ENCODE results near the gene PPP5C.
"Not testable (repeated sequence)": the region's sequence is repeated elsewhere in the genome, so short reads cannot be mapped to it uniquely, and the experiment has no call there.

Gene PPP5C

GRCh38 chr19:46411088-46411924 is 64.4 kb downstream of the PPP5C start:
- H3K4me3 ChIP-seq (ENCODE audit: low read depth, low read length), result no peak overlapping the region
- TF ChIP-seq CTCF (IDR thresholded peaks at IDR 0.05; ENCODE audit: borderline replicate concordance, insufficient read depth, low read depth, low read length), result no peak

- no peak for TF ChIP-seq CTCF (IDR thresholded peaks at IDR 0.05; ENCODE audit: borderline replicate concordance, insufficient read depth, low read depth, low read length)
- no peak overlapping the region for H3K4me3 ChIP-seq (ENCODE audit: low read depth, low read length)
Measured at GRCh38 chr19:46411925-46412649, 65.2 kb downstream of the PPP5C start.

- no peak for TF ChIP-seq CTCF (IDR thresholded peaks at IDR 0.05; ENCODE audit: borderline replicate concordance, insufficient read depth, low read depth, low read length)
- H3K4me3 ChIP-seq (ENCODE audit: low read depth, low read length), result no peak overlapping the region
Measured at GRCh38 chr19:46412650-46413261, 65.9 kb downstream of the PPP5C start.

- no peak within 1 kb of the TSS for H3K4me3 ChIP-seq (ENCODE audit: low read depth, low read length)
- no peak for TF ChIP-seq CTCF (IDR thresholded peaks at IDR 0.05; ENCODE audit: borderline replicate concordance, insufficient read depth, low read depth, low read length)
Measured at GRCh38 chr19:46413262-46414031, 66.6 kb downstream of the PPP5C start, which contains the start of gene CCDC8. Gene CCDC8, minus strand, starts transcription at chr19:46413564. Its CDS starts 754 bp downstream, at chr19:46412810.

- H3K4me3 ChIP-seq (ENCODE audit: low read depth, low read length), result not testable (repeated sequence)
Measured at GRCh38 chr19:46414899-46415298, 68.0 kb downstream of the PPP5C start.

- H3K4me3 ChIP-seq (ENCODE audit: low read depth, low read length), result not testable (repeated sequence)
Measured at GRCh38 chr19:46415804-46416709, 69.2 kb downstream of the PPP5C start.

GRCh38 chr19:46420056-46420455 is 73.2 kb downstream of the PPP5C start:
- no peak overlapping the region for H3K4me3 ChIP-seq (ENCODE audit: low read depth, low read length)
- no peak for TF ChIP-seq CTCF (IDR thresholded peaks at IDR 0.05; ENCODE audit: borderline replicate concordance, insufficient read depth, low read depth, low read length)
